ENCODE results near the gene PALM. TPM values are rescaled to one million over a fixed set of nuclear protein-coding genes. Genes with fewer than 3 reads are reported as not detected.

PALM gene
- polyA plus RNA-seq, 3 donors from 2014 or later: not detected

DNA sequence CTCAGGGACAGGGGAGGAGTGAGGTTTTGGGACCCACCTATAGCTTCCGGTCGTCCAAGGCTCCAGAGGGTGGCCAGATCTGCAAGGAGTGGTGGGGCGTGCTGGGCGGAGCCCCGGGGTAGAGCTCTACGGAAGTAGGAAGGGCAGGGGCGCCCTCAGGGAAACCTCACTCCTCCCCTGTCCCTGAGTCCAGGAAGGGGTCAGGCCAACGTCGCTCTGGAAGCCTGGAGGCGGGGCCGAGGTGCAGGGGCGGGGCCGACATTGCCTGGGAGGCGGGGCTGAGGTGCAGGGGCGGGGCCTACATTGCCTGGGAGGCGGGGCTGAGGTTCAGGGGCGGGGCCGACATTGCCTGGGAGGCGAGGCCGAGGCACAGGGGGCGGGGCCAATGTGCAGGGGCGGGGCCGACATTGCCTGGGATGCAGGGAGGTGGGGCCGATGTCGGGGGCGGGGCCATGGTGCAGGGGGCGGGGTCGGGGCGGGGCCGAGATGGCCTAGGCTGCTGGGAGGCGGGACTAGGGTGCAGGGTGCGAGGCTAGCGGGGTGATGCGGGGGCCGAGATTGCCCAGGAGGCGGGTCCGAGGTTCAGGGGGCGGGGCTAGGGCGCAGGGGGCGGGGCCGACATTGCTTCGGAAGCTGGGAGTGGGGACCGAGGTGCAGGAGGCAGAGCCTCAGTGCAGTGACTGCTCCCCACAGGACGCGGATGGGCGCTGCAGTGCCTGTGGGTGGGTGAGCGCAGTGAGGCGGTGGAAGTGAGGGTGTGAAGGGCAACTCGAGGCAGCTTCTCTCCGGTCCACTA, 4.9 kb upstream of the PALM start:
- Mint-ChIP-seq H3K4me3 (peak overlapping the region in 4 of 5 donors; percentile 19 to 73 (median 40)), H3K36me3 (no peaks in the 10 kb centered on the region)

DNA sequence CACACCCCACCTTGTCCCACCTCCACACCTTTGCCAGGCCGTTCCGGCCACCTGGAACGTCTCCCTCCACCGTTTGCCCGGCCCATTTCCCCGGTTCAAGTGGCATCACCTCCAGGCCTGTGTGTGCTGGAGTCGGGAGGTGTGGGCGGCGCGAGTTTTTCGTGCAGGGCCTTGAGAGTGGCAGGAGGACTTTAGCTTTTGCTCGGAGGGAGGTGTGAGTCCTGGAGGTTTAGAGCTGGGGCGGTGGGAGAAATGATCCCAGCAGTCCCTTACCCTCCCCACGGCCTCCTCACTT, 4.3 kb upstream of the PALM start:
- Mint-ChIP-seq H3K9me3 (no peaks in the 10 kb centered on the region), H3K36me3 (no peaks in the 10 kb centered on the region), H3K27ac (no peak overlapping the region), H3K4me3 (peak overlapping the region in 1 of 5 donors; percentile 35), H3K4me1 (peaks cover 6 to 17% of the 10 kb centered on the region in 2 donors), H3K27me3 (ENCODE audit: low read depth in 3 of 3) (peaks cover 8 to 10% (median 10%) of the 10 kb centered on the region in 3 donors)
- no peak for DNase-seq

More for the DNA sequence above, 4.9 kb upstream of the PALM start:
- Mint-ChIP-seq H3K4me1 (peaks cover 6 to 17% of the 10 kb centered on the region in 2 donors), H3K27ac (peak overlapping the region in 1 of 6 donors; percentile 51), H3K27me3 (ENCODE audit: low read depth in 3 of 3) (peaks cover 8 to 10% (median 10%) of the 10 kb centered on the region in 3 donors), H3K9me3 (no peaks in the 10 kb centered on the region)
- peak; percentile 64 to 65 (median 64) for DNase-seq

DNA sequence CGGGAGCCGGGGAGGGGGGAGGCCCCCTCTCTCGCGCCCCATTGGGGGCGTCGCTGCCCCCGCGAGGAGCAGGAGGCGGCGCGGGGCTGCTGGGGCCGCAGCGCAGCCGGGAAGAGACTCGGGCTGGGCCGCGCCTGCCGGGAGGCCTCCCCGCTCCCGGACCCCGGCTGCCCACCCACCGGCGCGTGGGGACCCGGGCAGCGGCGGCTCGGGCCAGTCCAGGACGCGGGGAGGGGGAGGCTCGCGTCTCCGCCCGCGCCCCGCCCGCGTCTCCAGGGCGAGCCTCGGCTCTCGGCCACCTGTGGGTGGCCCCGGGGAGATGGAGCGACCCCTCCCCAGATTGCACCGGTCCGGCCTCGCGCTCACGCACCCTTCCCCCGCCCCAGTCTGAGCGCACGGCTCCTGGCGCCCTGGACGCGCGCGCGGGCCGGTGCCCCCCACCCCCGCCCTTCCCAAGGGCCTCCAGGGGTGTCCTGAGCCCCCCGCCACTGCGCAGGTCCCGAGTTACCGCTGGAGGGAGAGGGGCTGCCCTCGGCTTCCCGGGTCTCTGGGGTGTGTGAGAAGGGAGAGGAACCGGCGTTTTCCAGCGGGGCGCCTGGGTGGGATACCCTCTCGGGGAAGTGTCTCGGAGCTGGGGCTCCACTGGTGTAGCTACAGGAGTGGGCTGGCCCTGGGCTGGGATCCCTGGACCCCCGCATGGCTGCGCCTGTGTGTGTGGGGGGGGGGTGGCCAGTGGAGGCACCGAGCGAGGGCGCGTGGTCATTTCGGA, 645 bp downstream of the PALM start:
- H3K9me3 Mint-ChIP-seq: no peaks in the 10 kb centered on the region
- no peaks in the 10 kb centered on the region for H3K36me3 Mint-ChIP-seq
- H3K4me1 Mint-ChIP-seq: peaks cover 0 to 4% of the 10 kb centered on the region in 2 donors
- H3K27ac Mint-ChIP-seq: no peak overlapping the region
- peaks cover 6 to 23% (median 15%) of the 10 kb centered on the region in 3 donors for H3K27me3 Mint-ChIP-seq (ENCODE audit: low read depth in 3 of 3)
- no peak for DNase-seq
- no peak overlapping the region for H3K4me3 Mint-ChIP-seq

DNA sequence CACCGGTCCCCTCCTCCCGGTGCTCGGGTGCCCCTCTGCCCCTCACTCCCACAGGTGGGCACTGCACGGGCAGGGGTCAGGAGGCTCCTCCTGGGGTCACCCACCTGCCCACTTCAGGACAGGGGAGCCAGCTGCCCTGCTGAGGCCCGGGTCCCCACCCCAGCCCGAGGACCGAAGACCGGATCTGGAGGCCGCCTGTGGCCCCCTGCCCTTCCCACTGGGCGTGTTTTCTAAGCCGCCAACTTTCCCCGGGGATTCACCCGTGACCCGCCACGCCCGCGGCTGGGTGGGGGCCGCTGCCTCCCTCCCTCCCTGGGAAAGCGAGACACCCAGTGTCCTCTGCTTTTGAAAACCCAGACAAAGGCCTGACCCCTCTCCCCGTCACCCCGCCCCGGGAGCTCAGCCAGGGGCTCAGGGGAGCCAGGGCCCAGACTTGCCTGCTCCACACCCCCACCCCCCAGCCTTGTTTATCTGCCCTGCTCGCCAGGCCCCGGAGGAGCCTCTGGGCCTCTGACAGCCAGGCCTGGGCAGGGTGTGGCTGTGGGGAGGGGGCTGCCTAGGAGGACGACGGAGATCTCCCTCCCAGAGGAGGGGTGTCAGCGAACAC, 1.3 kb downstream of the PALM start:
- DNase-seq: no peak
- Mint-ChIP-seq H3K4me1 (peaks cover 0 to 2% of the 10 kb centered on the region in 2 donors), H3K4me3 (no peak overlapping the region)

DNA sequence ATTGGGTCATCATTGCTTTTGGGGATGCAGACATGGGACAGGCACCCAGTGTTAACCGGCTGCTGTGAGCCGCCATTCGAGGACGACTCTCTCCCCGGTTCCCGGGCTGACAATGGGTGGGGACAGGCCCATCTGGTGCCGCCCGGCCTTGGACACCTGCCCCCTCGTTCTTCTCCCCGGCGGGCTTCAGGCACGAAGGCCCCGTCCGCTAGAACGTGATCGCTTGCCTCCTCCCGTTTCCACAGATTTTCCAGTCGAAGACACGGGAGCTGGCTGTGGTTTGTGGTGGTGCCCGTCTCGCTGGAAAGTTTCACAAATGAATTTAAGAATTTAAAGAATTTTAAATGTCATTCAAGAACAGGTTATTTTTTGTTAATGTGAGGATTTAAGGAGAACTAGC, 2.0 kb downstream of the PALM start:
- DNase-seq: no peak
- no peaks in the 10 kb centered on the region for H3K9me3 Mint-ChIP-seq
- peak overlapping the region in 1 of 5 donors; percentile 7 for H3K4me3 Mint-ChIP-seq
- H3K36me3 Mint-ChIP-seq: no peaks in the 10 kb centered on the region
- H3K27ac Mint-ChIP-seq: no peak overlapping the region
- peaks cover 0 to 2% of the 10 kb centered on the region in 2 donors for H3K4me1 Mint-ChIP-seq
- H3K27me3 Mint-ChIP-seq (ENCODE audit: low read depth in 3 of 3): peaks cover 6 to 27% (median 18%) of the 10 kb centered on the region in 3 donors

More for the DNA sequence above, 1.3 kb downstream of the PALM start:
- peaks cover 6 to 23% (median 15%) of the 10 kb centered on the region in 3 donors for H3K27me3 Mint-ChIP-seq (ENCODE audit: low read depth in 3 of 3)
- no peak overlapping the region for H3K27ac Mint-ChIP-seq
- no peaks in the 10 kb centered on the region for H3K36me3 Mint-ChIP-seq
- H3K9me3 Mint-ChIP-seq: no peaks in the 10 kb centered on the region

DNA sequence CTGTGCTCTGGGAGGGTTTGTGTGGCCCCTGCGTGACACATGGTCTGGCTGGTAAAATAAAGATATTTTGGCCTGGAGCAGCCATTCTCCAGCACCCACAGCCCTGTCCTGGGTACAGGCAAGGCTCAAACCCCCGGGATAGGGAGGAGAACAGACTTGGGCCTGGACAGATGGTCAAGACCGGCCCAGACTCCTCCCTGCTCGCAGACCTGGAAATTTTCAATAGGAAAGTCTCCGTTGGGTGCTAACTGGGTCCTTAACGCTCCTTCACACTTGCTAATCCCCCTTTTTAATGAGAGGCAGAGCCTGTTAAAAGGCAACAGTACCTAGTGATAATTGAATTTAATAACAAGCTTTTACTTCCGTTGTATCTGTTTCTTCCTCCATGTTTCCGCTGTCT, 2.5 kb downstream of the PALM start:
- no peak overlapping the region for H3K27ac Mint-ChIP-seq
- peaks cover 5 to 29% (median 18%) of the 10 kb centered on the region in 3 donors for H3K27me3 Mint-ChIP-seq (ENCODE audit: low read depth in 3 of 3)
- no peak for DNase-seq
- no peaks in the 10 kb centered on the region for H3K36me3 Mint-ChIP-seq
- H3K4me3 Mint-ChIP-seq: peak overlapping the region in 2 of 5 donors; percentile 25 to 27
- H3K9me3 Mint-ChIP-seq: no peaks in the 10 kb centered on the region
- peaks cover 0 to 2% of the 10 kb centered on the region in 2 donors for H3K4me1 Mint-ChIP-seq

DNA sequence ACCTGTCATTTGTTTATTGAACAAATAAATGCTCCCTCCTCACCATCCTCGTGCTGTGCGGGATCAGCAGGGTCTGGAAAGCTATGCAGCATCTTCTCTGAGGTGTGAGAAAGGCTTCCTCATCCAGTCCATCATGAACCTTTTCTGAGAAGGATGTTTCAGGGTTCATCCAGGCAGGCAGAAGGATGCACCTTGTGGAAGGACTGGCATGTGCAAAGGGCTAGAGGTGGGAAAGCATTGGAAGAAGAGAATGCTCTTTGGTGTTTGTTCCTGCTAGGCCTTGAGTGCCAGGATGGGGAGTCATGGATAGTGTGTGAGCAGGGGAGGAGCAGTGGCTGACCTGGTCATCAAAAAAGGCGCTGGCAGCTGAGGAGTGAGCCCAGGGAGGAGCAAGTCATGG, 6.6 kb downstream of the PALM start:
- DNase-seq: no peak
- no peak overlapping the region for H3K27ac Mint-ChIP-seq
- H3K9me3 Mint-ChIP-seq: no peaks in the 10 kb centered on the region
- peaks cover 2 to 25% (median 22%) of the 10 kb centered on the region in 3 donors for H3K27me3 Mint-ChIP-seq (ENCODE audit: low read depth in 3 of 3)
- H3K36me3 Mint-ChIP-seq: no peaks in the 10 kb centered on the region
- peaks cover 0 to 2% of the 10 kb centered on the region in 2 donors for H3K4me1 Mint-ChIP-seq
- no peak overlapping the region for H3K4me3 Mint-ChIP-seq

DNA sequence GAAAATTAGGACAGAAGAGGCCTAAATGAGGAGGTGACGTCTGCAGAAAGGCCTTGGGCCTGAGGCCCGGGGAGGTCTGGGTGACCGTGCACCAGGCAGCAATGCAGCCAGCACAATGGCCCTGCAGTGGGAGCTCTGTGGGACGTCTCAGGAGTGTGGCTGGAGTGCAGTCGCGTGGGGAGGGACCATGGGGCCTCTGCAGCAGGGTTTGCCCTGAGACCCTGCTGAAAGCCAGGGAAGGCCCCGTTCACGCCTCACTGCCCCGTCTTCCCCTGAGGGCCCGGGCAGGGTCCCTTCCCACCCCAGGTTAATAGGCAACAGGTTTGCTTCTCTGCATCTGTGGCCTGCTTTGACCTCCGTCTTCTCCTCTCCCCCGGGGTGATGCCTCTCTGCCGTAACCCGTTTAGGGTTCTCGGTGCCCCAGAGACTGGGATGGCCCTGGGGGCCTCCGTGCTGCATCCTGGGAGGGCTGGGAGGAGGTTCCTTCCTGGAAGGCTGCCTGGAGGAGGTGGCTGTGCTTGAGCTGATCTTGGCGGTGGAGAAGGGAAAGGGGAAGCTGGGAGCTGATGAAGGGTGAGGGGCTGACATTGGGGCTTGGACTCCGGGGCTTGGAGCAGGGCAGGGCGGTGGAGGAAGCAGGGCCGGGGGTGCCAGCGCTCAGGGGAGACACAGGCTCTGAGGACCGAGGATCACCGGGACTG, 9.7 kb downstream of the PALM start:
- no peak for DNase-seq
- Mint-ChIP-seq H3K27me3 (ENCODE audit: low read depth in 3 of 3) (peaks cover 3 to 14% (median 12%) of the 10 kb centered on the region in 3 donors), H3K27ac (no peak overlapping the region), H3K36me3 (no peaks in the 10 kb centered on the region), H3K4me3 (no peak overlapping the region), H3K4me1 (peaks cover 0 to 2% of the 10 kb centered on the region in 2 donors), H3K9me3 (no peaks in the 10 kb centered on the region)

DNA sequence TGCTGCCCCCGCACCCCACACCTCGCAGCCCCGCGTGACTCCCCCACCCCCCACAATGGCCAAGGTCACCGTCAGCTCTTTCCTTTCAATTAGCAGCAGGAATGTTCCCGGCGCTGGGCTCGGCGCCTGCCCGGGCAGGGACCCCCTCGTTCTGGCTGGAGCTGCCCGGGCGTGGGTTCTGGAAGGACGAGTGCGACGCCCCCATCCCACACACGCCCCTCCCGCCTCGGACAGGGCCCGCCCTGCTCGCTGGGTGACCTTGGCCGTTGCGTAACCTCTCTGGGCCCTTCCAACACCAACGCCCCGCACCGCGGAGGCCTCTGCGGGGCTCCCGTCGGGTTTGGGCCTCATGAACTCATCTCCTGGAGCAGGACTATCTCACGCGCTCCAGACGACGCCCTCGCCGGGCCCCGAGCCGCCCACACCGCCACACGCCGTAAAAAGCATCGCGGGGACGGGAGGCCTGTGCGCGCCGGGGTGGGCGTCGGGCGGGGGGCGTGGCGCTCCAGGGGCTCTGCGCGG, 10.3 kb downstream of the PALM start:
- Mint-ChIP-seq H3K4me1 (peaks cover 0 to 2% of the 10 kb centered on the region in 2 donors), H3K9me3 (no peaks in the 10 kb centered on the region), H3K27ac (no peak overlapping the region), H3K4me3 (no peak overlapping the region), H3K36me3 (no peaks in the 10 kb centered on the region), H3K27me3 (ENCODE audit: low read depth in 3 of 3) (peaks cover 3 to 14% (median 12%) of the 10 kb centered on the region in 3 donors)
- DNase-seq: no peak

DNA sequence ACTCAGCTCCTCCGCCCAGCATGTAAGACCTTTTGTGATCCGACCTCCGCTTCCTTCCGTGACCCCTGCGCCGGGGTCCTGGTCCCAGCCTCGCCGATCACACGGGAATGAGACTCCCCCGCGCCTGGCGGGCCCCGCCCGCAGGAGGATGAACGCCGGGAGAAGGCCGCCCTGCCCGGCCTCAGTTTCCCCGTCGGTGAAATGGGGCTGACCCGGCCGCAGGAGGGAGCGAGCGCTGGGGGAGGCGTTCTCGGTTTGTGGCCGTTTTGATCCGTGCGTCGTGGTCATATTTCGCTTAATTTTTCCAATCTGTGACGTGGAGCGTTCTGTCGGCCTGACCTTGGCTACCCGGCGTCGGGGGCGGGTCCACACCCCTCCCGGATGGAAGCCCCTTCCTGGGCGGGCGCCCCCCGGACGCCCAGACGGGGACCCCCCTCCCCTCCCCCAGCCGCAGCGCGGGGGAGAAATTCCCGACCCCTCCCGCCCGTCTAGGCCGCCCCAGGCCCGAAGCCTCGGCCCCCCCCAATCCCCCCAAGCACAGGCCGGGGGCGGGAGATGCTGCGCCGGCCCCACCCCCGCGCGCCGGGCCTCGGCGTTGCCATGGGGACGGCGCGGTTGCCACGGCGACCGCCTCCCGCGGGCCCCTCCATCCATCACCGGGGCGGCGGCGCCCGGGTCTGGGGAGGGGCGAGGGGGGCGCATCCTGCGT, 11.1 kb downstream of the PALM start:
- H3K4me3 Mint-ChIP-seq: no peak overlapping the region
- no peak overlapping the region for H3K27ac Mint-ChIP-seq
- no peaks in the 10 kb centered on the region for H3K9me3 Mint-ChIP-seq
- peak in 1 of 3 donors; percentile 11 for DNase-seq
- H3K36me3 Mint-ChIP-seq: no peaks in the 10 kb centered on the region
- H3K27me3 Mint-ChIP-seq (ENCODE audit: low read depth in 3 of 3): peaks cover 3 to 14% (median 12%) of the 10 kb centered on the region in 3 donors
- H3K4me1 Mint-ChIP-seq: peaks cover 0 to 2% of the 10 kb centered on the region in 2 donors

DNA sequence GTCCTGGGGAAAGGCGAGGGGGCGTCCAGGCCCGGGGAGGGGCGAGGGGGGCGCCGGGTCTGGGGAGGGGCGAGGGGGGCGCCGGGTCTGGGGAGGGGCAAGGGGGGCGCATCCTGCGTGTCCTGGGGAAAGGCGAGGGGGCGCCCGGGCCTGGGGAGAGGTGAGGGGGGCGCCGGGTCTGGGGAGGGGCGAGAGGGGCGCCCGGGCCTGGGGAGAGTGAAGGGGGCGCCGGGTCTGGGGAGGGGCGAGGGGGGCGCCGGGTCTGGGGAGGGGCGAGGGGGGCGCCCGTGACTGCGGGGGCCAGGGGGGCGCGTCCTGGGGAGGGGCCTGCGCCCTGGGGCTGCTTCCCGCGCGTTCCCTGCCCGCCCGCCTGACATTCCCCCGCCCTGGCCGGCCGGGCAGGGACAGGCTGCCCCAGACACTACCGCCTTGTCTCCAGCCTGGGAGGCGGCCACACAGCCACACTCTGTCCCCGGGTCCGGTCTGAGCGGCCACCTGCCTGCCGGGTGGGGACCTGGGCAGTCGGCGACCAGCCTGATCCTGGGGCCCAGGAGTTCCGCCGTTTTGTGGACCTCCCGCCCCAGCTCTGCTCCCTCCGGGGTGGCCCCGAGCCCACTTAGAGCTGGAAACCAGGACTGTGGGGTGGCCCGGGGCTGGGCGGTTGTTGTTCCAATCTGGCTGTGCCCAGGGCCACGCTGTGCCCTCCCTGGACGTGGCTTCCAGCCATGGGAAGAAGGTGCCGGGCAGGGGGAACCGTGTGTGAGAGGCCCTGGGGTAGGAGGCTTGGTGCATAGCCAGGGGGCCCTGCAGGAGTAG, 11.8 kb downstream of the PALM start:
- no peak overlapping the region for H3K27ac Mint-ChIP-seq
- peaks cover 3 to 11% (median 9%) of the 10 kb centered on the region in 3 donors for H3K27me3 Mint-ChIP-seq (ENCODE audit: low read depth in 3 of 3)
- no peaks in the 10 kb centered on the region for H3K9me3 Mint-ChIP-seq
- DNase-seq: no peak
- no peak overlapping the region for H3K4me3 Mint-ChIP-seq
- H3K36me3 Mint-ChIP-seq: no peaks in the 10 kb centered on the region
- peaks cover 0 to 2% of the 10 kb centered on the region in 2 donors for H3K4me1 Mint-ChIP-seq

DNA sequence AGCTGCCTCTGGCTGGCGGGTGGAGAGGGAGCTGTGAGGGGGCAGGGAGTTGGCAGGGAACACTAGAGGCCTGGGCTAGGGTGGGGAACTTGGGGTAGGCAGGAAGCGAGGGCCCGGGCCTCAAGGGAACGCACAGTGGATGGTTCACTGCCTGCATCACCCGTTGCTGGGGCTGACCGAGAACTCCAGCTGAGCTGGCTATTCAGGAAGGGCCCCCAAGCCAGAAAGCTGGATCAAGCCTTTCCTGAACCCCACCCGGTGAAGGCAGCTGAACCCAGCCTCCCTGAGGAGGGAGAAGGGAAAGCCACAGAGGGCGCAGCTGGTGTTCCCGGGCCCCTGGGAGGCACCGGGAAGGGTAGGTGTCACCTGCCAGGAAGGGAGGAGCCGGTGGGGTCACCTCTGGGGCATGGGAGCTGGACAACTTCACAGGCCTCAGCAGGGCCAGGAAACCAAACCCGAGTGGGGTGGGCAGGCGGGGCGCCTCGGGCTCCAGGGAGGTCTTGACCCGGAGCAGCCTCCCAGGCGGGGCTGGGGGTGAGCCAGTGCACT, 13.9 kb downstream of the PALM start:
- peaks cover 2 to 6% (median 3%) of the 10 kb centered on the region in 3 donors for H3K27me3 Mint-ChIP-seq (ENCODE audit: low read depth in 3 of 3)
- no peak overlapping the region for H3K27ac Mint-ChIP-seq
- H3K36me3 Mint-ChIP-seq: no peaks in the 10 kb centered on the region
- no peak for DNase-seq
- no peaks in the 10 kb centered on the region for H3K4me1 Mint-ChIP-seq
- no peaks in the 10 kb centered on the region for H3K9me3 Mint-ChIP-seq
- H3K4me3 Mint-ChIP-seq: no peak overlapping the region
